Upper lobe of left lung (tissue), 6 donors: ENCODE results near the gene HMX2. TPM values are rescaled to one million over a fixed set of nuclear protein-coding genes. Genes with fewer than 3 reads are reported as not detected.
"Not testable (repeated sequence)": the region's sequence is repeated elsewhere in the genome, so short reads cannot be mapped to it uniquely, and the experiment has no call there.

ENCODE experiments used
- ATAC-seq, 2 donors: fragments of 200-7000 bp; cut with Tn5 transposase; one replicate each; pipeline ENCODE4 v1.9.1; 2022; ENCODE audit warnings: mild to moderate bottlenecking in 2 of 2, moderate library complexity in 2 of 2; ENCODE audit not compliant: low FRiP score in 2 of 2
- DNase-seq, 2 donors: peaks; one replicate each; pipeline ENCODE4 v3.0.0-alpha.2; 2019 to 2020
- H3K27ac ChIP-seq, 4 donors: fragments of 200-600 bp; sonication (generic); one replicate each; pipeline ENCODE4 v1.5.1; 2016 to 2019
- H3K27me3 ChIP-seq, 4 donors: fragments of 200-600 bp; sonication (generic); one replicate each; pipeline ENCODE4 v1.5.1; 2017 to 2019
- H3K36me3 ChIP-seq, 4 donors: fragments of 200-600 bp; sonication (generic); one replicate each; pipeline ENCODE4 v1.5.1; 2016 to 2019
- H3K4me1 ChIP-seq, 4 donors: fragments of 200-600 bp; sonication (generic); one replicate each; pipeline ENCODE4 v1.5.1; 2018 to 2019
- H3K4me3 ChIP-seq, 4 donors: fragments of 200-600 bp; sonication (generic); one replicate each; pipeline ENCODE4 v1.5.1; 2017 to 2019; ENCODE audit warnings: mild to moderate bottlenecking in 2 of 4, moderate library complexity in 1 of 4
- H3K9me3 ChIP-seq, 4 donors: fragments of 200-600 bp; sonication (generic); one replicate each; pipeline ENCODE4 v1.5.1; 2018 to 2019
- CTCF ChIP-seq, 6 experiments: fragments of 450-650 bp in 4 of 6; fragments of 200-600 bp in 2 of 6; sonication (generic) in 2 of 6; IDR thresholded peaks; one replicate each; pipeline ENCODE4 v1.5.1; 2016 to 2019; ENCODE audit warnings: antibody characterized with exemption in 6 of 6
- EP300 ChIP-seq, 4 donors: sonication (generic); formaldehyde crosslinking; IDR thresholded peaks; one replicate each; pipeline ENCODE4 v1.5.1; 2017; ENCODE audit warnings: antibody characterized with exemption in 4 of 4, control low read depth in 2 of 4
- POLR2A ChIP-seq, 4 donors: fragments of 450-650 bp; IDR thresholded peaks; one replicate each; pipeline ENCODE4 v1.5.1; 2016 to 2017; ENCODE audit warnings: antibody characterized with exemption in 4 of 4, mild to moderate bottlenecking in 2 of 4
- POLR2AphosphoS5 ChIP-seq, 2 donors: sonication (generic); formaldehyde crosslinking; IDR thresholded peaks; one replicate each; pipeline ENCODE4 v1.5.1; 2017; ENCODE audit warnings: antibody characterized with exemption in 2 of 2
- WGBS, 2 donors: methylation state at CpG; one replicate each; pipeline ENCODE4 v1.1.5; 2017 to 2018; 5-methylcytosine and 5-hydroxymethylcytosine counted together
- total RNA-seq, 6 donors: library from RNA; depleted of rRNA in 4 of 6; stranded (reverse); fragments of >200 nt in 4 of 6; gene quantifications; one replicate each; pipeline versions ENCODE4 v1.1.0 to v1.2.1, GENCODE V29; 2016 to 2021
- donor health status: DM: no; HTN: no; CAD: no; lungs with moderate emphysema.
- donor health status: DM: no; HTN: yes; CAD: no; lungs with severe emphysema.

The HMX2 gene
- total RNA-seq, 6 donors from 2014 or later = not detected

DNA sequence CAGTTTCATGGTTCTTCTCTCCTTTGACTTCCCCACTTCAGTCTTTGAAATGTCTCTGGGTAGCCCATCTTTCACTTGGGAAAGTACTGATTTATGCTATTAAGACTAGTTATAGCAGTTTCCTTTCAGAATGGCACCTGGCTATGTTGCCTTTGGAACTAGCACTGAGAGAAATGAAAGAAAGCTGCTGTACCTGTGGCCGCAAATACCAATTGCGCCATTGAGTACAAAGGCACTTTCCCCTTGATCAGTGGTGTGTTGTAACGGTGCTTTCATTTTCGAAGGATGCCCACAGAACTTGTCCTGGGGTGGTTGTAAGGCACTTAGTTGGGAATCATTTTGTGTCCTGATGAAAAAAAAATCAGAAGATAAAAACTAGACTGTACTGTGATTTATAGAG lies 23.0 kb downstream of the HMX2 start:
- H3K4me3 ChIP-seq = no peak overlapping the region
- 97 to 98% methylated on average over 4 of the region's 4 CpGs for WGBS, 2 donors
- H3K9me3 ChIP-seq = no peaks in the 10 kb centered on the region
- ATAC-seq (no peak), DNase-seq (no peak)
- no peaks in the 10 kb centered on the region for H3K4me1 ChIP-seq
- no peak overlapping the region for H3K27ac ChIP-seq
- H3K36me3 ChIP-seq = peaks cover 0 to 41% (median 11%) of the 10 kb centered on the region in 4 donors
- TF ChIP-seq POLR2A (IDR thresholded peaks at IDR 0.05) = no peak
- TF ChIP-seq POLR2AphosphoS5 (IDR thresholded peaks at IDR 0.05) = no peak
- TF ChIP-seq CTCF (IDR thresholded peaks at IDR 0.05) = no peak
- H3K27me3 ChIP-seq = no peaks in the 10 kb centered on the region

- not testable (repeated sequence) for H3K4me1 ChIP-seq, DNase-seq, H3K4me3 ChIP-seq, H3K27ac ChIP-seq, ATAC-seq, H3K9me3 ChIP-seq, H3K27me3 ChIP-seq
- WGBS, 2 donors = 95 to 98% methylated on average over 10 of the region's 10 CpGs
- peaks cover 0 to 40% (median 10%) of the 10 kb centered on the region in 4 donors for H3K36me3 ChIP-seq
Measured at GRCh38 chr10:123171616-123172015, 23.7 kb downstream of the HMX2 start.

- no peak for TF ChIP-seq POLR2AphosphoS5 (IDR thresholded peaks at IDR 0.05)
- TF ChIP-seq POLR2A (IDR thresholded peaks at IDR 0.05) = no peak
- no peak for TF ChIP-seq CTCF (IDR thresholded peaks at IDR 0.05)
- TF ChIP-seq EP300 (IDR thresholded peaks at IDR 0.05) = no peak
- H3K4me3 ChIP-seq = no peak overlapping the region
- 78 to 79% methylated on average over 9 of the region's 9 CpGs for WGBS, 2 donors
- H3K9me3 ChIP-seq = no peaks in the 10 kb centered on the region
- peaks cover 0 to 17% (median 2%) of the 10 kb centered on the region in 4 donors for H3K36me3 ChIP-seq
- DNase-seq = no peak
- no peaks in the 10 kb centered on the region for H3K4me1 ChIP-seq
- no peak for ATAC-seq
- H3K27ac ChIP-seq = no peak overlapping the region
- no peaks in the 10 kb centered on the region for H3K27me3 ChIP-seq
Measured at GRCh38 chr10:123175389-123176387, 27.8 kb downstream of the HMX2 start.

GRCh38 chr10:123178390-123178789 lies 30.5 kb downstream of the HMX2 start:
- not testable (repeated sequence) for H3K27ac ChIP-seq, ATAC-seq, H3K9me3 ChIP-seq, H3K4me3 ChIP-seq, DNase-seq, H3K27me3 ChIP-seq, H3K4me1 ChIP-seq
- WGBS, 2 donors = 97 to 100% methylated on average over 4 of the region's 4 CpGs
- peaks cover 0 to 11% (median 2%) of the 10 kb centered on the region in 4 donors for H3K36me3 ChIP-seq

- no peaks in the 10 kb centered on the region for H3K27me3 ChIP-seq
- H3K27ac ChIP-seq = no peak overlapping the region
- H3K4me1 ChIP-seq = no peaks in the 10 kb centered on the region
- no peak for DNase-seq
- WGBS, 2 donors = 71 to 77% methylated on average over 7 of the region's 7 CpGs
- no peak for ATAC-seq
- H3K9me3 ChIP-seq = peaks cover 0 to 10% (median 0%) of the 10 kb centered on the region in 4 donors
- no peak overlapping the region for H3K4me3 ChIP-seq
- TF ChIP-seq POLR2AphosphoS5 (IDR thresholded peaks at IDR 0.05) (no peak), POLR2A (IDR thresholded peaks at IDR 0.05) (no peak), CTCF (IDR thresholded peaks at IDR 0.05) (no peak), EP300 (IDR thresholded peaks at IDR 0.05) (no peak)
- peaks cover 0 to 15% (median 2%) of the 10 kb centered on the region in 4 donors for H3K36me3 ChIP-seq
Measured at GRCh38 chr10:123180101-123181090, 32.5 kb downstream of the HMX2 start.
